Liver (tissue), 9 donors: ENCODE data around the gene RPS6KA2. TPM values are rescaled to one million over a fixed set of nuclear protein-coding genes. Genes with fewer than 3 reads are reported as not detected.

Source experiments
- DNase-seq: peaks from one replicate; pipeline ENCODE4 v3.0.0-alpha.2; 2017; ENCODE audit warnings: low spot score
- H3K27ac ChIP-seq, 2 donors: one replicate each; pipeline ENCODE4 v1.7.0; 2013; ENCODE audit warnings: inconsistent platforms in 2 of 2, low read length in 2 of 2, control low read depth in 1 of 2, low read depth in 1 of 2, mild to moderate bottlenecking in 1 of 2
- H3K27me3 ChIP-seq, 4 donors: one replicate each; pipeline versions ENCODE4 v1.6.1 to v1.7.0; 2013; ENCODE audit warnings: low read length in 3 of 4, inconsistent platforms in 1 of 4, mild to moderate bottlenecking in 1 of 4, moderate library complexity in 1 of 4; ENCODE audit not compliant: control insufficient read depth in 4 of 4, insufficient read depth in 4 of 4
- H3K36me3 ChIP-seq, 4 donors: one replicate each; pipeline versions ENCODE4 v1.6.1 to v1.7.0; 2013; ENCODE audit warnings: low read length in 3 of 4, mild to moderate bottlenecking in 3 of 4, low read depth in 1 of 4, moderate library complexity in 1 of 4; ENCODE audit not compliant: control insufficient read depth in 4 of 4, insufficient read depth in 3 of 4
- H3K4me1 ChIP-seq, 4 donors: one replicate each; pipeline versions ENCODE4 v1.6.1 to v1.7.0; 2013; ENCODE audit warnings: low read length in 3 of 4, mild to moderate bottlenecking in 3 of 4, moderate library complexity in 1 of 4; ENCODE audit not compliant: control insufficient read depth in 4 of 4, insufficient read depth in 4 of 4
- H3K4me3 ChIP-seq, 3 donors: one replicate each; pipeline versions ENCODE4 v1.6.1 to v1.7.0; 2013; ENCODE audit warnings: low read length in 3 of 3, control low read depth in 1 of 3, low read depth in 1 of 3, mild to moderate bottlenecking in 1 of 3
- H3K9ac ChIP-seq, 2 donors: one replicate each; pipeline ENCODE4 v1.7.0; 2013; ENCODE audit warnings: low read length in 2 of 2, mild to moderate bottlenecking in 2 of 2, moderate library complexity in 2 of 2, control low read depth in 1 of 2, low read depth in 1 of 2
- H3K9me3 ChIP-seq, 4 donors: one replicate each; pipeline versions ENCODE4 v1.6.1 to v1.7.0; 2013; ENCODE audit warnings: low read length in 3 of 4; ENCODE audit not compliant: control insufficient read depth in 4 of 4
- ATF3 ChIP-seq: IDR thresholded peaks from 2 replicates; pipeline ENCODE4 v1.6.1; 2016; ENCODE audit warnings: antibody characterized with exemption
- CTCF ChIP-seq: fragments of 150-350 bp; IDR thresholded peaks from 2 replicates; pipeline ENCODE4 v1.5.1; 2017; ENCODE audit warnings: improper control_type of control experiment, low read depth, low read length; ENCODE audit not compliant: missing input control
- EGR1 ChIP-seq, 2 donors: IDR thresholded peaks; 2 replicates each; pipeline ENCODE4 v1.6.1; 2016 to 2018; ENCODE audit warnings: antibody characterized with exemption in 2 of 2, low read depth in 2 of 2
- HNF4G ChIP-seq: IDR thresholded peaks from 2 replicates; pipeline ENCODE4 v1.6.1; 2016; ENCODE audit warnings: antibody characterized with exemption
- JUND ChIP-seq, 2 donors: IDR thresholded peaks; 2 replicates each; pipeline ENCODE4 v1.6.1; 2016; ENCODE audit warnings: antibody characterized with exemption in 2 of 2
- RAD21 ChIP-seq, 2 donors: IDR thresholded peaks; 2 replicates each; pipeline ENCODE4 v1.6.1; 2016; ENCODE audit warnings: antibody characterized with exemption in 2 of 2, mild to moderate bottlenecking in 2 of 2
- REST ChIP-seq: IDR thresholded peaks from 2 replicates; pipeline ENCODE4 v1.6.1; 2016; ENCODE audit warnings: antibody characterized with exemption, mild to moderate bottlenecking
- SP1 ChIP-seq: IDR thresholded peaks from 2 replicates; pipeline ENCODE4 v1.6.1; 2018; ENCODE audit warnings: antibody characterized with exemption, mild to moderate bottlenecking
- TAF1 ChIP-seq: conservative IDR thresholded peaks from 2 replicates; pipeline ENCODE4 v1.6.1; 2016; ENCODE audit warnings: antibody characterized with exemption, mild to moderate bottlenecking
- YY1 ChIP-seq: IDR thresholded peaks from 2 replicates; pipeline ENCODE4 v1.6.1; 2016; ENCODE audit warnings: antibody characterized with exemption, mild to moderate bottlenecking
- WGBS: extraction: QIAGEN DNeasy Blood & Tissue Kit; methylation state at CpG from one replicate; pipeline ENCODE4 v1.1.7; 2013; 5-methylcytosine and 5-hydroxymethylcytosine counted together
- polyA plus RNA-seq, 2 donors: library from polyadenylated mRNA; stranded (reverse) in 1 of 2; unstranded in 1 of 2; fragments of 200-250 nt in 1 of 2; fragments of >200 nt in 1 of 2; fragmentation: Nextera tagmentation in 1 of 2; extraction: Ambion mirVana in 1 of 2; gene quantifications; one replicate each; pipeline versions ENCODE4 v1.2.1 to v1.2.3, GENCODE V29; 2013 to 2015
- total RNA-seq, 2 donors: library from RNA; depleted of rRNA; stranded (reverse); fragments of >200 nt; gene quantifications; one replicate each; pipeline ENCODE4 v1.2.3, GENCODE V29; 2014
- TF ChIP-seq, protein P1 (sequence below): IDR thresholded peaks from 2 replicates; pipeline ENCODE4 v1.6.1; 2016; ENCODE audit warnings: antibody characterized with exemption
- donor health status: healthy.
- donor health status: healthy.
- donor health status: healthy.
- donor health status: healthy.
- donor health status: healthy.

RPS6KA2 gene
- total and polyA plus RNA-seq, 4 donors, result 2.5 to 9.0 (median 5.0) TPM

GRCh38 chr6:166494101-166494441 is 133.0 kb downstream of the RPS6KA2 start:
- H3K9me3 ChIP-seq, result no peaks in the 10 kb centered on the region
- WGBS, result 97% methylated on average over 9 of the region's 9 CpGs
- H3K4me1 ChIP-seq, result no peaks in the 10 kb centered on the region
- no peak for DNase-seq
- no peaks in the 10 kb centered on the region for H3K27me3 ChIP-seq
- H3K36me3 ChIP-seq, result peaks cover 0 to 4% (median under 1%) of the 10 kb centered on the region in 4 donors
- no peak overlapping the region for H3K9ac ChIP-seq
- H3K4me3 ChIP-seq, result no peak overlapping the region
- H3K27ac ChIP-seq, result no peak overlapping the region
- no peak for TF ChIP-seq REST
- no peak for TF ChIP-seq RAD21 (IDR thresholded peaks at IDR 0.05)
- TF ChIP-seq TAF1, result no peak

DNA sequence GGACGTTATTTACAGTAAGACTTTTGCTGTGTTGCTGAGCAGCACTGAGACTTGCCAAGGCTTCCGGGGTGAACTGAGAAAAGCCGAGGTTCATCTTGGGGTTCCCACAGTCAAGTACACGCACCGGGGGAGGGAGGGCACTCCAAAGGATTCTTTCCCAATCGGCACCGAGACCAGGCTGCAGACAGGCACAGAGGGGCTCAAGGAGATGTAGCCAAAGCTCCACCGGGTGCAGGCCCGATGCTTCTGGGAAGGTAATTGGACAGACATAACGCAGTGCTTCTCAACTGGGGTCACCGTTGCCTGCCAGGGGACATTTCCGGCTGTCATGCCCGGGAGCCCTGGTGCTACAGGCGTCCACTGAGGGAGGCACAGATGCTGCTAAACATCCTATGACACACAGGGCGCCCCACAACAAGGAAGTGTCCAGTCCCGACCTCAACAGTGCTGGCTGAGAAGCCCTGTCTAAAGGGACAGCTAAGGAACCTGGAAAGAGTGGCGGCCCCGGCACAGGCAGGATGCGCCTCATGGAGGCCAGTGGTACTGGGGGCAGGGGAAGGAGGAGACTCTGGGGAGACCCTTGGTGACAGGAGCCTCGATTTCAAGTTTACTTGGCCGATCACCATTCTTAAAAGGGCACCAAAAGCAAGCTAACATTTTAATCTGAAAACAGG is 133.5 kb downstream of the RPS6KA2 start:
- H3K4me3 ChIP-seq, result no peak overlapping the region
- WGBS, result 96% methylated on average over 21 of the region's 21 CpGs
- H3K9me3 ChIP-seq, result no peaks in the 10 kb centered on the region
- no peak overlapping the region for H3K9ac ChIP-seq
- DNase-seq, result no peak
- peaks cover 0 to 4% (median under 1%) of the 10 kb centered on the region in 4 donors for H3K36me3 ChIP-seq
- no peak overlapping the region for H3K27ac ChIP-seq
- H3K27me3 ChIP-seq, result no peaks in the 10 kb centered on the region
- no peaks in the 10 kb centered on the region for H3K4me1 ChIP-seq
- TF ChIP-seq CTCF (no peak), EGR1 (IDR thresholded peaks at IDR 0.05; ENCODE audit: low read depth in 2 of 2) (no peak), ATF3 (no peak)

GRCh38 chr6:166492092-166492741 is 134.8 kb downstream of the RPS6KA2 start:
- Histone ChIP-seq H3K36me3 (peaks cover 0 to 4% (median under 1%) of the 10 kb centered on the region in 4 donors), H3K9ac (no peak overlapping the region)
- no peak for TF ChIP-seq REST
- TF ChIP-seq, protein P1, sequence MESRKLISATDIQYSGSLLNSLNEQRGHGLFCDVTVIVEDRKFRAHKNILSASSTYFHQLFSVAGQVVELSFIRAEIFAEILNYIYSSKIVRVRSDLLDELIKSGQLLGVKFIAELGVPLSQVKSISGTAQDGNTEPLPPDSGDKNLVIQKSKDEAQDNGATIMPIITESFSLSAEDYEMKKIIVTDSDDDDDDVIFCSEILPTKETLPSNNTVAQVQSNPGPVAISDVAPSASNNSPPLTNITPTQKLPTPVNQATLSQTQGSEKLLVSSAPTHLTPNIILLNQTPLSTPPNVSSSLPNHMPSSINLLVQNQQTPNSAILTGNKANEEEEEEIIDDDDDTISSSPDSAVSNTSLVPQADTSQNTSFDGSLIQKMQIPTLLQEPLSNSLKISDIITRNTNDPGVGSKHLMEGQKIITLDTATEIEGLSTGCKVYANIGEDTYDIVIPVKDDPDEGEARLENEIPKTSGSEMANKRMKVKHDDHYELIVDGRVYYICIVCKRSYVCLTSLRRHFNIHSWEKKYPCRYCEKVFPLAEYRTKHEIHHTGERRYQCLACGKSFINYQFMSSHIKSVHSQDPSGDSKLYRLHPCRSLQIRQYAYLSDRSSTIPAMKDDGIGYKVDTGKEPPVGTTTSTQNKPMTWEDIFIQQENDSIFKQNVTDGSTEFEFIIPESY, result no peak
- TF ChIP-seq HNF4G, result no peak
- TF ChIP-seq JUND (IDR thresholded peaks at IDR 0.05), result no peak
- TF ChIP-seq SP1, result no peak
- no peak for TF ChIP-seq CTCF
- TF ChIP-seq YY1, result no peak
- no peak for TF ChIP-seq RAD21 (IDR thresholded peaks at IDR 0.05)

More at GRCh38 chr6:166492092-166492741, 134.8 kb downstream of the RPS6KA2 start:
- Histone ChIP-seq H3K27me3 (no peaks in the 10 kb centered on the region), H3K9me3 (no peaks in the 10 kb centered on the region), H3K27ac (no peak overlapping the region), H3K4me1 (no peaks in the 10 kb centered on the region), H3K4me3 (no peak overlapping the region)
- WGBS, result 90% methylated on average over 5 of the region's 5 CpGs
- no peak for DNase-seq
